ENCODE results near the gene CPNE8.

GRCh38 chr12:38932320-38932719 is 26.9 kb upstream of the CPNE8 start:
- no peak for TF ChIP-seq CTCF (IDR thresholded peaks at IDR 0.05)
- TF ChIP-seq POLR2AphosphoS5 (IDR thresholded peaks at IDR 0.05): no peak
- TF ChIP-seq POLR2A (IDR thresholded peaks at IDR 0.05): no peak

Measured in prostate gland (tissue), 2 donors.